Suprapubic skin (tissue), 4 donors: ENCODE results near the gene FLT3LG. TPM values are rescaled to one million over a fixed set of nuclear protein-coding genes. Genes with fewer than 3 reads are reported as not detected.
"Not testable (repeated sequence)": the region's sequence is repeated elsewhere in the genome, so short reads cannot be mapped to it uniquely, and the experiment has no call there.

ENCODE experiments used
- DNase-seq, 2 donors: peaks; one replicate each; pipeline ENCODE4 v3.0.0-alpha.2; 2019; ENCODE audit warnings: low spot score in 2 of 2
- H3K27ac ChIP-seq: fragments of 200-600 bp; sonication (generic); one replicate; pipeline ENCODE4 v1.5.1; 2019
- H3K27me3 ChIP-seq: fragments of 200-600 bp; sonication (generic); one replicate; pipeline ENCODE4 v1.5.1; 2019
- H3K36me3 ChIP-seq: fragments of 200-600 bp; sonication (generic); one replicate; pipeline ENCODE4 v1.5.1; 2019
- H3K4me1 ChIP-seq: fragments of 200-600 bp; sonication (generic); one replicate; pipeline ENCODE4 v1.5.1; 2019
- H3K4me3 ChIP-seq: fragments of 200-600 bp; sonication (generic); one replicate; pipeline ENCODE4 v1.5.1; 2019; ENCODE audit warnings: mild to moderate bottlenecking
- H3K9me3 ChIP-seq: fragments of 200-600 bp; sonication (generic); one replicate; pipeline ENCODE4 v1.5.1; 2019
- EP300 ChIP-seq: sonication (generic); formaldehyde crosslinking; IDR thresholded peaks from one replicate; pipeline ENCODE4 v1.6.1; 2017; ENCODE audit warnings: antibody characterized with exemption
- POLR2A ChIP-seq, 2 donors: fragments of 450-650 bp; IDR thresholded peaks; one replicate each; pipeline ENCODE4 v1.6.1; 2017; ENCODE audit warnings: antibody characterized with exemption in 2 of 2, mild to moderate bottlenecking in 2 of 2, moderate library complexity in 2 of 2
- POLR2AphosphoS5 ChIP-seq, 3 donors: sonication (generic); formaldehyde crosslinking; IDR thresholded peaks; one replicate each; pipeline ENCODE4 v1.6.1; 2017; ENCODE audit warnings: antibody characterized with exemption in 3 of 3
- WGBS: methylation state at CpG from one replicate; pipeline ENCODE4 v1.1.5; 2018; 5-methylcytosine and 5-hydroxymethylcytosine counted together
- total RNA-seq, 4 donors: library from RNA; depleted of rRNA; stranded (reverse); fragments of >200 nt; gene quantifications; one replicate each; pipeline ENCODE4 v1.1.0, GENCODE V29; 2016
- TF ChIP-seq, protein P1 (sequence below), 2 donors: fragments of 200-600 bp in 1 of 2; fragments of 450-650 bp in 1 of 2; sonication (generic) in 1 of 2; IDR thresholded peaks; one replicate each; pipeline ENCODE4 v1.5.1; 2016 to 2019; ENCODE audit warnings: antibody characterized with exemption in 2 of 2, mild to moderate bottlenecking in 1 of 2, moderate library complexity in 1 of 2

The FLT3LG gene
- total RNA-seq, 4 donors from 2014 or later, result 1.2 to 4.9 (median 4.4) TPM

DNA sequence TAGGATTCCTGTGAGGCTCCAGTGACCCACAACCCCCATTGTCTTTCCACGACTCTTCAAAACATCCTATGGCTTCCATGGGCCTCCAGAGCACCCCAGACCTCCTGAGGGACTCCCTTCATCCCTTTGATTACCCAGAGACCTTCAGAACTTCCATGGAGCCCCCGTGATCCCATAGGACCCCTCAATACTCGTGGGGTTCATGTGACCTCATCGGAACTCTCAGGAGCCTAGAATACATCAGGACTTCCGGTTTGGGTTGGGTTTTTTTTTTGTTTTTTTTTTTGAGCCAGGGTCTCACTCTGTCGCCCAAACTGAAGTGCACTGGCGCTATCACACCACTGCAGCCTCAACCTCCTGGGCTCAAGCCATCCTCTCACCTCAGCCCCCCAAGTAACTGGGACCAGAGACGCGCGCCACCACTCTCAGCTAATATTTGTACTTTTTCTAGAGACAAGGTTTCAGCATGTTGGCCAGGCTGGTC, 20.2 kb upstream of the FLT3LG start:
- peak overlapping the region; percentile 73 for H3K4me3 ChIP-seq
- TF ChIP-seq POLR2A (IDR thresholded peaks at IDR 0.05) (no peak), EP300 (no peak), POLR2AphosphoS5 (IDR thresholded peaks at IDR 0.05) (no peak)
- TF ChIP-seq, protein P1, sequence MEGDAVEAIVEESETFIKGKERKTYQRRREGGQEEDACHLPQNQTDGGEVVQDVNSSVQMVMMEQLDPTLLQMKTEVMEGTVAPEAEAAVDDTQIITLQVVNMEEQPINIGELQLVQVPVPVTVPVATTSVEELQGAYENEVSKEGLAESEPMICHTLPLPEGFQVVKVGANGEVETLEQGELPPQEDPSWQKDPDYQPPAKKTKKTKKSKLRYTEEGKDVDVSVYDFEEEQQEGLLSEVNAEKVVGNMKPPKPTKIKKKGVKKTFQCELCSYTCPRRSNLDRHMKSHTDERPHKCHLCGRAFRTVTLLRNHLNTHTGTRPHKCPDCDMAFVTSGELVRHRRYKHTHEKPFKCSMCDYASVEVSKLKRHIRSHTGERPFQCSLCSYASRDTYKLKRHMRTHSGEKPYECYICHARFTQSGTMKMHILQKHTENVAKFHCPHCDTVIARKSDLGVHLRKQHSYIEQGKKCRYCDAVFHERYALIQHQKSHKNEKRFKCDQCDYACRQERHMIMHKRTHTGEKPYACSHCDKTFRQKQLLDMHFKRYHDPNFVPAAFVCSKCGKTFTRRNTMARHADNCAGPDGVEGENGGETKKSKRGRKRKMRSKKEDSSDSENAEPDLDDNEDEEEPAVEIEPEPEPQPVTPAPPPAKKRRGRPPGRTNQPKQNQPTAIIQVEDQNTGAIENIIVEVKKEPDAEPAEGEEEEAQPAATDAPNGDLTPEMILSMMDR (IDR thresholded peaks at IDR 0.05), result no peak
- no peaks in the 10 kb centered on the region for H3K9me3 ChIP-seq
- no peak for DNase-seq
- H3K36me3 ChIP-seq, result peaks cover 6% of the 10 kb centered on the region
- H3K27me3 ChIP-seq, result no peaks in the 10 kb centered on the region
- H3K27ac ChIP-seq, result peak overlapping the region; percentile 96
- peaks cover 40% of the 10 kb centered on the region for H3K4me1 ChIP-seq
- whole genome bisulfite sequencing, result 48% methylated on average over 10 of the region's 10 CpGs

DNA sequence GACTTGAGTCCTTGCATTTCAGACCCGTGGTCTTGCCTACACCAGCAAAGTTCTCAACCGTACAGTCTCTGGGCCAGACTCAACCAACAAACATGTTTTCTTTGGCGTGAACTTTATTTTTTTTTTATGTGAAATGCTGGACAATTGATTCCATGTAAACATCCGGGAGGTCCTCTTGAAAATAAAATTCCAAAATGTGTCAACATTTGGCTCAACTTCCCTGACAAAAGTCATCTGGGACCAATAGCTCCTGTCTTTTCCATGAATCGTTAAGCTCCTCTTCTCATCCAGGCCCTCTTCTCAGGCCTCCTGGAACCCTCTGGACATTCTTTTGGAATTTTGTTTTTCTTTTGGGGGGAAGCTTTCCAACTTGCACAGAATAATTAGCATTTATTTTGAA, 18.2 kb upstream of the FLT3LG start:
- 59% methylated on average over 5 of the region's 5 CpGs for WGBS
- Histone ChIP-seq H3K9me3 (no peaks in the 10 kb centered on the region), H3K36me3 (peaks cover 15% of the 10 kb centered on the region), H3K27ac (peak overlapping the region; percentile 61), H3K4me3 (no peak overlapping the region), H3K27me3 (no peaks in the 10 kb centered on the region), H3K4me1 (peaks cover 35% of the 10 kb centered on the region)
- no peak for DNase-seq
- TF ChIP-seq EP300 (no peak), POLR2AphosphoS5 (IDR thresholded peaks at IDR 0.05) (peak in 1 of 3 donors; percentile 54)

DNA sequence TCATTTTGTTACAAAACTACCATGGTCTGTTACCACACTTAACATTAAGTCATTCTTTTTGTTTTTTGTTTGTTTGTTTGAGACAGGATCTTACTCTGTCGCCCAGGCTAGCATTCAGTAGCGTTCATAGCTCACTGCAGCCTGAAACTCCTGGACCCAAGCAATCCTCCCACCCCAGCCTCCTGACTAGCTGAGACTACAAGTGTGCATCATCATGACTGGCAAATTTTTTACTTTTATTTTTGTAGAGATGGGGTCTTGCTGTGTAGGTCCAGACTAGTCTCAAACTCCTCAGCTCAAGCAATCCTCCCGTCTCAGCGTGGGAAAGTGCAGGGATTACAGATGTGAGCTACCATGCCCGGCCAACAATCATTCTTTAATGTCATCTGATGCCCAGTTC, 17.7 kb upstream of the FLT3LG start:
- H3K9me3 ChIP-seq, result no peaks in the 10 kb centered on the region
- peak overlapping the region; percentile 61 for H3K27ac ChIP-seq
- WGBS, result 75% methylated on average over 5 of the region's 5 CpGs
- no peak for DNase-seq
- H3K27me3 ChIP-seq, result no peaks in the 10 kb centered on the region
- peaks cover 15% of the 10 kb centered on the region for H3K36me3 ChIP-seq
- H3K4me1 ChIP-seq, result peaks cover 30% of the 10 kb centered on the region
- TF ChIP-seq, protein P1 (IDR thresholded peaks at IDR 0.05), result no peak
- no peak for TF ChIP-seq EP300
- no peak for TF ChIP-seq POLR2A (IDR thresholded peaks at IDR 0.05)
- no peak for TF ChIP-seq POLR2AphosphoS5 (IDR thresholded peaks at IDR 0.05)
- H3K4me3 ChIP-seq, result no peak overlapping the region

DNA sequence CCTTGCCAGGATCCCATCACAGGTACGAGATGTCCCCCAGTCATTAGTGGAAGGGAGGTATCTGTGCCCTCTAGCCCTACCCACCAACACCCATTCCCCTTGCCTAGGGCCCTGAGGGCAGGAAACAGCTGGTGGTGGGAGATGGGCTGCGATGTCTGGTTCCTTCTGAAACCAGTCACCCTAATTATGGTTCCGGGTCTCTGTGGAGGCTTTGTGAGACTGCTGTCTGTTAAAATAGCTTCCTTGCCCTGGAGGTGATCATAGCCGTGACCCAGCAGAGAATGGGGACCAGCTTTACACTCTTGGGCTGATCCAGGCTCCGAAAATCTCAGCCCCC, 15.5 kb upstream of the FLT3LG start:
- Histone ChIP-seq H3K4me3 (no peak overlapping the region), H3K36me3 (peaks cover 20% of the 10 kb centered on the region), H3K4me1 (peaks cover 24% of the 10 kb centered on the region), H3K9me3 (no peaks in the 10 kb centered on the region), H3K27ac (peak overlapping the region; percentile 52), H3K27me3 (no peaks in the 10 kb centered on the region)
- 100% methylated on average over 3 of the region's 5 CpGs for WGBS
- no peak for DNase-seq
- TF ChIP-seq EP300 (no peak), POLR2A (IDR thresholded peaks at IDR 0.05) (no peak)

DNA sequence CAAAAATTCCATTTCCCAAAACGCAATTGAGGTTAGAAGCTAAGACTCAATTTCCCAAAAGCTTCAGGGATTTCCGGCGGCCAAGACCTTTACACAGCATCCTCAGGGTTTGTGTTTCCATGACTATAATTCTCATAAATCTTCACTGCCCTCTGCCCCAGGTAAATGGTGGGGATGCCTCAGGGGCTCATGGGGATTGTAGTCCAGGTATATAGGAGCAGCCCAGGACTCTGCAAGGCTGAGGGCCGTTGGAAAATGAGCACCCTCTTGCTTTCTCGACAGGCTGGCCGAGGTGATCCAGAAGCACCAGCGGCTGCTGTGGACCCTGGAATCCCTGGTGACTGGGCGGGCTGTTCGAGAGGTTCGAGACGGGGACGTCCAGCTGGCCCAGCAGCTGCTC, 14.6 kb upstream of the FLT3LG start:
- TF ChIP-seq, protein P1 (IDR thresholded peaks at IDR 0.05), result no peak
- TF ChIP-seq EP300 (no peak), POLR2A (IDR thresholded peaks at IDR 0.05) (no peak), POLR2AphosphoS5 (IDR thresholded peaks at IDR 0.05) (no peak)

DNA sequence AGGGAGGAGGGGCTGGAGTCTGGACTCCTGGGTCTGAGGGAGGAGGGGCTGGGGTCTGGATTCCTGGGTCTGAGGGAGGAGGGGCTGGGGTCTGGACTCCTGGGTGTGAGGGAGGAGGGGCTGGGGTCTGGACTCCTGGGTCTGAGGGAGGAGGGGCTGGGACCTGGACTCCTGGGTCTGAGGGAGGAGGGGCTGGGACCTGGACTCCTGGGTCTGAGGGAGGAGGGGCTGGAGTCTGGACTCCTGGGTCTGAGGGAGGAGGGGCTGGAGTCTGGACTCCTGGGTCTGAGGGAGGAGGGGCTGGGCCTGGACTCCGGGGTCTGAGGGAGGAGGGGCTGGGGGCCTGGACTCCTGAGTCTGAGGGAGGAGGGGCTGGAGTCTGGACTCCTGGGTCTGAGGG, 12.9 kb upstream of the FLT3LG start:
- peaks cover 45% of the 10 kb centered on the region for H3K36me3 ChIP-seq
- no CpG with 5 or more reads among the region's 1 CpG for WGBS
- H3K27me3 ChIP-seq, result not testable (repeated sequence)

More for the DNA sequence above, 14.6 kb upstream of the FLT3LG start:
- H3K27me3 ChIP-seq, result no peaks in the 10 kb centered on the region
- no peak overlapping the region for H3K4me3 ChIP-seq
- no peak for DNase-seq
- H3K27ac ChIP-seq, result no peak overlapping the region
- no peaks in the 10 kb centered on the region for H3K9me3 ChIP-seq
- WGBS, result over 99% methylated on average over 8 of the region's 12 CpGs
- peaks cover 16% of the 10 kb centered on the region for H3K4me1 ChIP-seq
- H3K36me3 ChIP-seq, result peaks cover 28% of the 10 kb centered on the region

GRCh38 chr19:49461656-49462055, 12.4 kb upstream of the FLT3LG start:
- DNase-seq, result no peak

More for the DNA sequence above, 12.9 kb upstream of the FLT3LG start:
- not testable (repeated sequence) for DNase-seq, H3K9me3 ChIP-seq, H3K27ac ChIP-seq, H3K4me3 ChIP-seq
- peaks cover 11% of the 10 kb centered on the region for H3K4me1 ChIP-seq

More at GRCh38 chr19:49461656-49462055, 12.4 kb upstream of the FLT3LG start:
- peaks cover 8% of the 10 kb centered on the region for H3K4me1 ChIP-seq
- H3K27me3 ChIP-seq, result no peaks in the 10 kb centered on the region
- H3K4me3 ChIP-seq, result no peak overlapping the region
- H3K27ac ChIP-seq, result no peak overlapping the region
- peaks cover 51% of the 10 kb centered on the region for H3K36me3 ChIP-seq
- TF ChIP-seq, protein P1 (IDR thresholded peaks at IDR 0.05), result no peak
- TF ChIP-seq EP300 (no peak), POLR2A (IDR thresholded peaks at IDR 0.05) (no peak)
- H3K9me3 ChIP-seq, result no peaks in the 10 kb centered on the region
- WGBS, result 98% methylated on average over 25 of the region's 37 CpGs
